Activated CD4-positive, alpha-beta T cell treated with anti-CD3 and anti-CD28 coated beads for 4 hours (primary cell): ENCODE measurements around the gene CRYBB1.

Experiments
- DNase-seq, 2 donors: peaks; one replicate each; pipeline ENCODE4 v3.0.0-alpha.2; 2020

Gene CRYBB1

DNA sequence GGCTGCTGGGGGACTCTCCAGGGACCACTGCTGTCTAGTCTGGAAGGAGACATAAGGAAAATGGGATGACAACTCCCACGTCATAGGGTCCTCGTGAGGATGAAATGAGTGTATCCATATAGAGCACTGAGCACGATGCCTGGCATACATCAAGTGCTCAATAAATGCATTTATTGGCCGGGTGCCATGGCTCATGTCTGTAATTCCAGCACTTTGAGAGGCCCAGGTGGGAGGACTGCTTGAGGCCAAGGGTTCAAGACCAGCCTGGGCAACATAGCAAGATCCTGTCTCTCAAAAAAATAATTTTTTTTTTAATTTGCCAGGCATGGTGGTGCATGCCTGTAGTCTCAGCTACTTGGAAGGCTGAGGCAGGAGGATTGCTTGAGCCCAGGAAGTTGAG is 15.7 kb downstream of the CRYBB1 start:
- no peak for DNase-seq

- no peak for DNase-seq
Measured at GRCh38 chr22:26601726-26602125, 16.1 kb downstream of the CRYBB1 start.

DNA sequence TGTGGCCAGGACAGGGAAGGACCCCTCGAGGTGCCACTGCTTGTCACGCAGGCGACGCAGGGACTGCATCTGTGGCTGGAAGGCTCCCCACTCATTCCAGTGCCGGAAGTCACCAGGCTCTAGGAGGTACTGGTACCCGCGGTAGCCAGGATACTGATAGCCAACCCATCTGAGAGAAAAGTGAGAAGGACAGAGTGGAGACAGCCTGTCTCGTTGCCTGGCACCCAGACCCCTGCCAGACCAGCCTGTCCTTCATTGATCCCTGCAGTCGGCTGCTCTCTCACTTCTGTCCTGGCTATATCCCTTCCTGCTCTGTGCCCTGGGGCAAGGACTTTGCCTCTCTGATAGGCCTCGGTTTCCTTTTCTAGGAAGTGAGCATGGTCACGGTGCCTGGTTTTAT is 18.3 kb downstream of the CRYBB1 start:
- DNase-seq = no peak

DNA sequence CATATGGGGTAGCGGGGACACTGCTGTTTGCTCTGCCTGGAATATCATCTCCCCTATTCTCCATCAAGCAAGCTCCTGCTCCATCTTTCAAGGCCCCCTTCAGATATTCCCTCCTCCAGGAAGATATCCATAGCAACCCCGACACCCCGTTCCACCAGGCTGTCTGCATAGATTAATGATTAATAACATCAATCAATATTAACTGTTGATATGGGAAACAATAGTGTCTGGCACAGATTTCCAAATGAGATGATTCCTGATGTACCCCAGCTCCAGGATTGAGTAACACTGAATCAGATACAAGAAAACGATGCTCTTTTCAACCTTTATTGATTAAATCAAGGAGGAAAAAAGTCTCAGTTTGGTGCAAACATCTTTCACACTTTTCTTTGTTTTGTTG is 20.3 kb downstream of the CRYBB1 start:
- no peak for DNase-seq

DNA sequence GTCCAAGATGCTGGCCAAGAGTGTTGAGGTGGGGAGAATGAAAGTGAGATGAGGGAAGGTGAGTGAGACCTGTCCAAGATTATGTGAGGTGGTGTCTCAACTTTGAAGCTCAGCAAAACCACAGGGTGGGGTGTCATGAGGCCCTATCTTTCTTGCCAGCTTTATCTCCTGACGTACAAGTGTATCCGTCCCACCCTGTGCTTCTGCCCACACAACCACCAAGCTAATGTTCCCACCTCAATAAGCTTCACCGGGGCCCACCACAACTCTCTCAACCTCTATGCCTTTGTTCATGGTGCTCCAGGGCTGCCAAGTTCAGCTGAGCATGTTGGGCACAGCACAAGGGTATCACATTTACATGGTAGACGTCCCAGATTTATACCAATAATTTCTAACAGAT is 20.8 kb downstream of the CRYBB1 start:
- no peak for DNase-seq

GRCh38 chr22:26593763-26594162 is 24.1 kb downstream of the CRYBB1 start:
- DNase-seq = no peak

DNA sequence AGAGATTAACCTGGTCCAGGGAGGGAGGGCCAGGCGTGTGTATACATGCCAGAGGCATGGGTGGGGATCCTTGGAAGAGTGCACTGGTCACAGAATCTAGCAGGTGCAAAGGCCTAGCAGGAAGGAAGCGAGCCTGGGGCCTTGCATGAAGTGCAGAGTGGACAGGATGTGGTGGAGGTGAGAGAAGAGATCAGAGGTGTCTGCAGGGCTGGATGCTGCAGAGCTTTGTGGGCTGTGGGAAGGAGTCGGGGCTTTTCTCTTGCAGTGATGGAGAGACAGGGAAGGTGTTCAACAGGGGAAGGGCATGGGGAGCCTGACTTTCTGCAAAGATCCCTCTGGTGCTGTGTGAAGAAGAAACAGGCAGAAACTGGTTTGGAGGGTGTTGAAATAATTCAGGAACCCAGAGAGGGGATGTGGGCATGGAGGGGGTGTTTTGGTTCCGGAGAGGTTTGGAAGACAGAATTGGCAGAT is 25.4 kb downstream of the CRYBB1 start:
- peak in 1 of 2 donors; percentile 25 for DNase-seq

DNA sequence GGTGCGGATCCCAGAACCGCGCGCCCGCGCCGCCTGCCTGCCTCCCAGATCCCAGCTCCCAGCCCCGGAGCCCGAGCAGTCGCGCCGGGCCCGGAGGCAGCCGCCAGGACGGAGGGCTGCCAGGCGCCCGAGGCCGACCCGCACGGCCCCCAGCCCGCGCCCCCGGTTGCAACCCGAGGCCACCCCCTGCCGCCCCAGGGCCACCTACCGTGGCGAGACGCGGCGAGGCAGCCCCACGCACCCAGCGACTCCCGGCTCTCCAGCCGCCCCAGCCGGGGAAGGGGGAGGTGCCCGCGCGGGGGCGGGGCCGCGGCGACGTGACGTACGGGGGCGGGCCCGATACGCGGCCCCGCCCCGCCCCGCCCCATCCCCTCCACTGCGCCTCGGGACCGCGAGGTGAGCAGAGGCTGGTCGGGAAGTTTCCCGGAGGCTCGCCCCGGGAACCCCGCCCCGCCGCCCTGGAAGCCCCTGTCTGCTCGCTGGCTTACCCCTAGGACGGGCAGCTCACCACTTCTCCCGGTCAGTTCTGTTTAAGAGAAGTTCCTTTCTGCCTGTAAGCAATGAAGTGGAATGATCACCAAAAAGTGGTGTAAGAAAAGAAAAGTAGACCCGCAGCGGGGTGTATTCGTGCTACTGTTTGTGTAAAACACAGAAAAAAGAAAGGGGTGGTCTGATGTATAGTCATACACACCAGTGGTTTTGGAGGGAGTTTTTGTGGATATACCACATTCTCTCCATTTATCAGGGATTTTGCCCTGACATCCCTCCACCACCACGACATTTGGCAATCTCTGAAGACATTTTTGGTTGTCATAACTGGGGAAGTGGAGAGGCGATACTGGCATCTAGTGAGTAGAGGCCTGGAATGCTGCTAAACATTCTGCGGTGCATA is 27.7 kb downstream of the CRYBB1 start, which contains the start of gene TPST2:
TPST2 (minus strand) TSS at position 288 of the 892 bp plus-strand sequence. CDS start 48,502 bp downstream, outside the sequence.
- peak; percentile 74 to 79 for DNase-seq

GRCh38 chr22:26589367-26589844 is 28.4 kb downstream of the CRYBB1 start:
- peak; percentile 38 to 42 for DNase-seq

- no peak for DNase-seq
Measured at GRCh38 chr22:26588729-26589366, 29.0 kb downstream of the CRYBB1 start.

GRCh38 chr22:26587991-26588613 is 29.7 kb downstream of the CRYBB1 start:
- no peak for DNase-seq

DNA sequence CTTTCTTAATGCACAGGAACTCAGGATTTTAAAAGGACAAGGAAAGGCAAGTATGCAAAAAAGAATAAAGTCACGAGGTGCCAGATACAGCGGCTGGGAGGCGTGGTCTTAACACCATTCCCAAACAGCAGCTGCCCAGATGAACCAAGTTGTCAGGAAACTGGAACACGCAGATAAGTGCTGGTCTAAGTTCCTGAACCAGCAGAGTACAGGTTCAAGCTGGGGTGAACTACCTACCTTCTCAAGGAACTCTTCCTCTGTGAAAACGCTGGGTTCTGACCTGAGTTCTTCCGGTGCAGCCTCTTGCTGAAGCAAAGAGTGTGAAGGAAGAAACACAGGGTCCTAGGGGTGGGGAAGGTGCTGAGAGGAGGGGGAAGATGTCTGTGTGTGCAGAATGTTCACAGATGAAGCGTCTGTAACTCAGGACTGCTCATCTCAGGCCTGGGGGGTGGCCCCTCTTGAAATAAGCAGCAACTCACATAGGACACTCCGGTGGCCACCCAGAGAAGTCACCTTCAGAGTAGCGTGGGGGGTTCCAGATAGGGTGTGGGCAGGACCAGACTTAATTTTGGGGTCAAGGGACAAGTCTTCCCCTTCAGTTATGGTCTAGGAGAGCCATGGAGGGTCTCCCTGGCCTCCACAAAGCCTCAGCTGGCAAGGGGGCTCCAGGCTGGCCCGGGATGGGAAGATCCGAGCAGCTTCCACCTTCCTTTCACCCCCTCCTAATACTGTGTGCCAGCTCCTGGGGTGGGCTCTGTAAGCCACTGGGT is 31.1 kb downstream of the CRYBB1 start:
- no peak for DNase-seq

- DNase-seq = no peak
Measured at GRCh38 chr22:26585104-26585790, 32.6 kb downstream of the CRYBB1 start.

- DNase-seq = no peak
Measured at GRCh38 chr22:26584010-26584409, 33.8 kb downstream of the CRYBB1 start.

GRCh38 chr22:26581633-26582168 is 36.1 kb downstream of the CRYBB1 start:
- no peak for DNase-seq

DNA sequence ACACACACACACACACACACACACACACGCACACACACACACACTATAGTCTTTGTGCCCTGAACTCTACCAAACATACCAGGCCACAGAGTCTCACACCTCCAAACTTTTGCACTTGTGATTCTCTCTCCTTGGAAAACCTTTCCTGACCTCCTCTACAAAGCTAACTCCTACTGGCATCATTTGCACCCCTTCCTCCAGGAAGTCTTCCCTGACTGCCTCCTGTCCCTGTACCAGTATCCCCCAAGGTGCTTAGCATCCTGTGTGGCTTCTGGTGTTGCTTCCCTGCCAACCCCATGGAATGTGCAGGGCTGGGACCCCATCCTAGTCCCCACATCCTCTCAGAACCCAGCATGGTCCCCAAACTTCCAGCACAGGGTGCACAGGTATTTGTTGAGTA is 36.8 kb downstream of the CRYBB1 start:
- no peak for DNase-seq

DNA sequence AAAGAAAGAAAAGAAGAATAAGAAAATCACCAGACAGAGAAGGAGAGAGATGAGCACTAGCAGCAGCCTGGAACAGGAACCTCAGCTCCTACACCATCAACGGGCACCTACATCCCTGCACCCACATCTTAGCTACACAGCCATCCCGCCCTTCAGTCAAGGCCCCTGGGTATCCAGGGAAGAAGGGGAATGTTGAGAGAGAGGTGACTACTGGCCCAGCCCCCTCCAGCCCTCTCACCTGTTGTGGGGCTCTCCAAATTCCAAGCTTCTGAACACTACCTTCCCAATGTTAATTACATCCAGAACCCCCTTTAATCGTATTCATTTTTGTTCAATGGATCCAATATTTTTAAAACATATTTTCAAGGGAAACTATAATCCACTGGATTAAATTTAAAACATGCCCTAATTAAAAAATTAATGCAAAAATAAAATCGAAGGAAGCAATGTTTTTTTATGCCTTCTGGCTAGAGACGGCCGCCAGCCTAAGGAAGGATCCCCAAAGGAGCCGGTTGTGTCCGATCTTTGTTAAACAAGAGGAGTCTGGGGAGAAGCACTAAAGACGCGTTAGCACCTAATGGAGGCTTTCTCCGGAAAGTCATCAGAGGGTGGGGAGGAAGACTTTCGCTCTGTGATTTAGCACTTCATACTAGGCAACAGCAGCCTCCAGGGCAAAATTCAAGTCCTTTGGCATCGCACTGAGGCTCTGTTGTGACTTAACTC is 37.4 kb downstream of the CRYBB1 start:
- no peak for DNase-seq

- DNase-seq = peak; percentile 32 to 38
Measured at GRCh38 chr22:26579331-26579886, 38.4 kb downstream of the CRYBB1 start.

DNA sequence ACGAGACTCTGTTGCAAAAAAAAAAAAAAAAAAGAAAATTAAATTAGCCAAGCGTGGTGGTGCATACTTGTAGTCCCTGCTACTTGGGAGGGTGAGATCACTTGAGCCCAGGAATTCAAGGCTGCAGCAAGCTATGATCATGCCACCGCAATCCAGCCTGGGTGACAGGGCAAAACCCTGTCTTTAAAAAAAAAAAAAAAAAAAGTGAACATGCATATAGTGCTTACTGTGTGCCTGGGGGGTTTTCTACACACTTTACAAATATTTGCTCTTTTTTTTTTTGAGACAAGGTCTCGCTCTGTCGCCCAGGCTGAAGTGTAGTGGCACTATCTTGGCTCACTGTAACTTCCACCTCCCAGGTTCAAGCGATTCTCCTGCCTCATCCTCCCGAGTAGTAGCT is 40.7 kb downstream of the CRYBB1 start:
- no peak for DNase-seq

GRCh38 chr22:26576026-26576680 is 41.7 kb downstream of the CRYBB1 start:
- DNase-seq = no peak
